Adrenal gland (tissue), 5 donors: Measurements from ENCODE around the gene MFAP5.

ENCODE experiments used
- CTCF ChIP-seq, 6 experiments: fragments of 450-650 bp in 4 of 6; fragments of 200-600 bp in 2 of 6; sonication (generic) in 1 of 6; IDR thresholded peaks; 1 replicate in 5 of 6; 2 replicates in 1 of 6; pipeline versions ENCODE4 v1.5.1 to v1.8.0; 2016 to 2021; ENCODE audit warnings: antibody characterized with exemption in 6 of 6, mild to moderate bottlenecking in 2 of 6, moderate library complexity in 1 of 6
- POLR2A ChIP-seq, 2 donors: fragments of 450-650 bp; IDR thresholded peaks; one replicate each; pipeline ENCODE4 v1.6.1; 2017; ENCODE audit warnings: antibody characterized with exemption in 2 of 2, mild to moderate bottlenecking in 2 of 2, moderate library complexity in 1 of 2
- donor health status: DM: no; HTN: no; CAD: no.

GRCh38 chr12:8661751-8662150 is 875 bp downstream of the MFAP5 start:
- TF ChIP-seq CTCF (IDR thresholded peaks at IDR 0.05), result no peak
- TF ChIP-seq POLR2A (IDR thresholded peaks at IDR 0.05), result no peak
